ENCODE data around the gene TEX14.
"Not testable (repeated sequence)": the region's sequence is repeated elsewhere in the genome, so short reads cannot be mapped to it uniquely, and the experiment has no call there.

Gene TEX14

GRCh38 chr17:58692239-58693055, 602 bp upstream of the TEX14 start, which contains the start of gene RAD51C:
Gene RAD51C (plus strand): TSS chr17:58692602. CDS start chr17:58692644, 42 bp downstream.
- DNase-seq (ENCODE audit: low read depth): peak; percentile 86
- no peak for TF ChIP-seq CTCF (IDR thresholded peaks at IDR 0.05; ENCODE audit: low read length, missing control alignments)

GRCh38 chr17:58690033-58690432, 1.8 kb downstream of the TEX14 start:
- not testable (repeated sequence) for H3K4me3 ChIP-seq (replicated peaks; ENCODE audit: low read depth, low read length); DNase-seq (ENCODE audit: low read depth)

More at GRCh38 chr17:58692239-58693055, 602 bp upstream of the TEX14 start, which contains the start of gene RAD51C:
- peak within 1 kb of the TSS; percentile 68 for H3K4me3 ChIP-seq (replicated peaks; ENCODE audit: low read depth, low read length)

GRCh38 chr17:58688521-58688920, 3.3 kb downstream of the TEX14 start:
- no peak overlapping the region for H3K4me3 ChIP-seq (replicated peaks; ENCODE audit: low read depth, low read length)
- no peak for DNase-seq (ENCODE audit: low read depth)
- no peak for TF ChIP-seq CTCF (IDR thresholded peaks at IDR 0.05; ENCODE audit: low read length, missing control alignments)

GRCh38 chr17:58686980-58687379, 4.9 kb downstream of the TEX14 start:
- TF ChIP-seq CTCF (IDR thresholded peaks at IDR 0.05; ENCODE audit: low read length, missing control alignments): no peak
- no peak overlapping the region for H3K4me3 ChIP-seq (replicated peaks; ENCODE audit: low read depth, low read length)
- no peak for DNase-seq (ENCODE audit: low read depth)

GRCh38 chr17:58684462-58684861, 7.4 kb downstream of the TEX14 start:
- not testable (repeated sequence) for H3K4me3 ChIP-seq (replicated peaks; ENCODE audit: low read depth, low read length); DNase-seq (ENCODE audit: low read depth)

- TF ChIP-seq CTCF (IDR thresholded peaks at IDR 0.05; ENCODE audit: low read length, missing control alignments): no peak
- no peak overlapping the region for H3K4me3 ChIP-seq (replicated peaks; ENCODE audit: low read depth, low read length)
- no peak for DNase-seq (ENCODE audit: low read depth)
Observed at GRCh38 chr17:58684003-58684402, 7.8 kb downstream of the TEX14 start.

GRCh38 chr17:58680038-58680369, 11.8 kb downstream of the TEX14 start:
- no peak overlapping the region for H3K4me3 ChIP-seq (replicated peaks; ENCODE audit: low read depth, low read length)
- DNase-seq (ENCODE audit: low read depth): no peak
- TF ChIP-seq CTCF (IDR thresholded peaks at IDR 0.05; ENCODE audit: low read length, missing control alignments): no peak
